Spleen (tissue), 7 donors: ENCODE data around the gene TUT7.

Experiments used
- CTCF ChIP-seq, 11 experiments: fragments of 200-600 bp in 7 of 11; fragments of 450-650 bp in 4 of 11; sonication (generic) in 4 of 11; IDR thresholded peaks in 8 of 11; conservative IDR thresholded peaks in 3 of 11; 1 replicate in 7 of 11; 2 replicates in 4 of 11; pipeline versions ENCODE4 v1.4.0 to v1.8.0; 2016 to 2021; ENCODE audit warnings: antibody characterized with exemption in 11 of 11, inconsistent platforms in 4 of 11, mild to moderate bottlenecking in 1 of 11
- POLR2A ChIP-seq, 3 donors: fragments of 450-650 bp; IDR thresholded peaks; one replicate each; pipeline ENCODE4 v1.5.1; 2017; ENCODE audit warnings: antibody characterized with exemption in 3 of 3, mild to moderate bottlenecking in 1 of 3
- POLR2AphosphoS5 ChIP-seq, 3 donors: sonication (generic); formaldehyde crosslinking; IDR thresholded peaks; one replicate each; pipeline ENCODE4 v1.5.1; 2017; ENCODE audit warnings: antibody characterized with exemption in 3 of 3
- donor health status: DM: no; HTN: no; CAD: no; lungs with moderate emphysema.
- donor health status: DM: no; HTN: no; CAD: no.
- donor health status: DM: no; HTN: no; CAD: no.

- TF ChIP-seq POLR2A (IDR thresholded peaks at IDR 0.05): no peak
- no peak for TF ChIP-seq CTCF (IDR thresholded peaks at IDR 0.05 in 8 of 11, conservative IDR thresholded peaks at IDR 0.05 in 3 of 11)
- TF ChIP-seq POLR2AphosphoS5 (IDR thresholded peaks at IDR 0.05): peak in 1 of 3 donors; percentile 29
These were observed 20.6 kb downstream of the TUT7 start for GRCh38 chr9:86333651-86334050.
